ENCODE results near the gene VAC14. TPM values are rescaled to one million over a fixed set of nuclear protein-coding genes. Genes with fewer than 3 reads are reported as not detected.

VAC14 gene
- polyA plus RNA-seq, 2 of the 4 experiments (the other 2 are of a cell fraction): 25.3 to 27.0 TPM

DNA sequence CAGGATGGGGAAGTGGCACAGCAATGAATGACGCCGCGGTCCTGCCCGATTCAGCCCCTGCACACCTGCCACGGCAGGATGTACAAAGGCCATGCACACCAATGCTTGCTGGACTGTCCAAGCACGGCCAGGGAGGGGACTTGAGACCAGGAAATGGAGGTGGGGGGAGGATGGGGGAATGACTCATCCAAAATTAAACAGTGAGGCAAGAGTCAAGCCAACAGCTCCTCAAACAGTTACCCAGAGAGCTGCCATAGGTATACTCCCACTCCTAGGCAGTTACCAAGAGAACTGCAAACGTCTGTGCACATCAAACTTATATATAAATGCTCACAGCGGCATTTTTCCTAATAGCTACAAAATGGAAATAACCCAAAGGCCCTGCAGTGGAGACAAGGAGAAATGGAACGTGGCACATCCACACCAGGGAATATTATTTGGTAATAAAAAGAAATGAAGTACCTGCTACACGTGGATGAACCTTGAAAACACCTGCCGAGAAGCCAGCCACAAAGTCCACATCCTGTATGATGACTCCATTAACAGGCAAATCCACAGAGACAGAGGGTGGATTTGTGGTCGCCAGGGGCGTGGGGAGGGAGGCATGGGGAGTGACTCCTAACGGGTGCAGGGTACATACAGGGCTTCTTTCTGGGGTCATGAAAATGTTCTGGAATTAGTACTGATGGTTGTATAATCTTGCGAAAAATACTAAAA is 54.1 kb downstream of the VAC14 start (continued):
- TF ChIP-seq, protein P1, sequence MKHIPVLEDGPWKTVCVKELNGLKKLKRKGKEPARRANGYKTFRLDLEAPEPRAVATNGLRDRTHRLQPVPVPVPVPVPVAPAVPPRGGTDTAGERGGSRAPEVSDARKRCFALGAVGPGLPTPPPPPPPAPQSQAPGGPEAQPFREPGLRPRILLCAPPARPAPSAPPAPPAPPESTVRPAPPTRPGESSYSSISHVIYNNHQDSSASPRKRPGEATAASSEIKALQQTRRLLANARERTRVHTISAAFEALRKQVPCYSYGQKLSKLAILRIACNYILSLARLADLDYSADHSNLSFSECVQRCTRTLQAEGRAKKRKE (CRISPR knock-in tag; IDR thresholded peaks at IDR 0.05; ENCODE audit: low read depth): peak; percentile 33; the same call in 1 of the 2 replicates
- TF ChIP-seq TFCP2L1 (CRISPR knock-in tag; IDR thresholded peaks at IDR 0.05) (no peak), ZNF302 (CRISPR knock-in tag; IDR thresholded peaks at IDR 0.05) (no peak), JUN (IDR thresholded peaks at IDR 0.05) (peak; percentile 47 to 71; a peak in 3 of 5 replicates)
- TF ChIP-seq, protein P2, sequence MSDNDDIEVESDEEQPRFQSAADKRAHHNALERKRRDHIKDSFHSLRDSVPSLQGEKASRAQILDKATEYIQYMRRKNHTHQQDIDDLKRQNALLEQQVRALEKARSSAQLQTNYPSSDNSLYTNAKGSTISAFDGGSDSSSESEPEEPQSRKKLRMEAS (IDR thresholded peaks at IDR 0.05): peak; percentile 79; the same call in 1 of the 2 replicates

DNA sequence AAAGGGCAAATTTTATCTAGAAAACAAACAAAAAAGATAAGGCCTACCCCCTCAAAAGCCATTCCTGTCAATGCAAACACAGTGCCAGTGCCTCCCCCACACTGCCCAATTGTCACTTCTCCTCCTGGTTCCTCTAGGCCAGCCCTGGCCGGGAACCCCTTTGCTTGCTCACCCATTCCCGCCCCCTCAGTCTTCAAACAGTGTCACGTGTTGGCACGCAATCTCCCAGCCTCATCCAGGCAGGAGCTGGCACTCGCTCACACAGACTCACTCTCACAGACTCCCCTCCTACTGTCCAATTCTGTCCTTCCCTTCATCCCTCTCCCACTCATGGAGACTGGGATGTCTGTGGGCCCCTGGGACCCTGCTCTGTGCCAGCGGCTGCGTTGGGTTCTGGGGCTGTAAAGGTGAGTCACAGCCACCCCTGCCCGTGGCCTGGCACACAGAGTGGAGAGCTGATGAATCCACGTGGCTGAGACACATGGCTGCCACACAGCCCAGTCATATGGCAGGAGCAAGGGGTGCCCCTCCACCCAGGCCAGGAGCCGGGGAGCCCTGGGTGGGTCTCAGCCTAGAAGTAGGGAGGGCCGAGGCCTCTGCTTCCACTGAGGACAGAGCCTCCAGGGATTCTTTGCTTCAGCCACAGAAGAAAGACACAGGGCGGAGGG is 54.8 kb downstream of the VAC14 start:
- Histone ChIP-seq H3K4me2 (peak overlapping the region; percentile 71), H3K4me3 (no peak overlapping the region), H3K9me3 (0 out of 3 replicates have a peak, but pooled peaks cover 2% of the 10 kb centered on the region), H3K4me1 (peaks cover 68% of the 10 kb centered on the region), H3K27ac (peak overlapping the region; percentile 94 to 97)
- TF ChIP-seq FOSB (CRISPR knock-in tag; IDR thresholded peaks at IDR 0.05): no peak
- peak; percentile 70 for TF ChIP-seq NPAS2 (CRISPR knock-in tag; IDR thresholded peaks at IDR 0.05; ENCODE audit: borderline replicate concordance)
- TF ChIP-seq RCOR1 (IDR thresholded peaks at IDR 0.05; ENCODE audit: low read depth, low read length): no peak
- no peak for TF ChIP-seq EP300 (IDR thresholded peaks at IDR 0.05)
- TF ChIP-seq HDAC2 (IDR thresholded peaks at IDR 0.05): no peak
- no peak for TF ChIP-seq GATA3 (IDR thresholded peaks at IDR 0.05; ENCODE audit: borderline replicate concordance)
- TF ChIP-seq, protein P3, sequence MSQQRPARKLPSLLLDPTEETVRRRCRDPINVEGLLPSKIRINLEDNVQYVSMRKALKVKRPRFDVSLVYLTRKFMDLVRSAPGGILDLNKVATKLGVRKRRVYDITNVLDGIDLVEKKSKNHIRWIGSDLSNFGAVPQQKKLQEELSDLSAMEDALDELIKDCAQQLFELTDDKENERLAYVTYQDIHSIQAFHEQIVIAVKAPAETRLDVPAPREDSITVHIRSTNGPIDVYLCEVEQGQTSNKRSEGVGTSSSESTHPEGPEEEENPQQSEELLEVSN (IDR thresholded peaks at IDR 0.05; ENCODE audit: borderline replicate concordance, low read depth): peak; percentile 92
- TF ChIP-seq FOXS1 (CRISPR knock-in tag; IDR thresholded peaks at IDR 0.05): 0 out of 2 replicates have a peak, but pooled peaks have one; percentile 57
- TF ChIP-seq, protein P2 (IDR thresholded peaks at IDR 0.05): peak; percentile 98
- TF ChIP-seq HOXA7 (CRISPR knock-in tag; IDR thresholded peaks at IDR 0.05): 0 out of 2 replicates have a peak, but pooled peaks have one; percentile 76
- TF ChIP-seq MYC (IDR thresholded peaks at IDR 0.05; ENCODE audit: borderline replicate concordance, low read length): peak; percentile 91
- peak; percentile 75; the same call in 1 of the 2 replicates for TF ChIP-seq HOXB13 (CRISPR knock-in tag; IDR thresholded peaks at IDR 0.05; ENCODE audit: low read depth)
- no peak for TF ChIP-seq HEYL (CRISPR knock-in tag; IDR thresholded peaks at IDR 0.05)
- TF ChIP-seq BHLHE40 (IDR thresholded peaks at IDR 0.05; ENCODE audit: low read depth, low read length): peak; percentile 57; the same call in 1 of the 2 replicates
- TF ChIP-seq EHF (CRISPR knock-in tag; IDR thresholded peaks at IDR 0.05): peak; percentile 85
- TF ChIP-seq, protein P4, sequence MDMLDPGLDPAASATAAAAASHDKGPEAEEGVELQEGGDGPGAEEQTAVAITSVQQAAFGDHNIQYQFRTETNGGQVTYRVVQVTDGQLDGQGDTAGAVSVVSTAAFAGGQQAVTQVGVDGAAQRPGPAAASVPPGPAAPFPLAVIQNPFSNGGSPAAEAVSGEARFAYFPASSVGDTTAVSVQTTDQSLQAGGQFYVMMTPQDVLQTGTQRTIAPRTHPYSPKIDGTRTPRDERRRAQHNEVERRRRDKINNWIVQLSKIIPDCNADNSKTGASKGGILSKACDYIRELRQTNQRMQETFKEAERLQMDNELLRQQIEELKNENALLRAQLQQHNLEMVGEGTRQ (IDR thresholded peaks at IDR 0.05): peak; percentile 87
- no peak for TF ChIP-seq FOSL2 (IDR thresholded peaks at IDR 0.05)
- TF ChIP-seq FOSL2 (CRISPR knock-in tag; IDR thresholded peaks at IDR 0.05): peak; percentile 35; the same call in 1 of the 2 replicates
- TF ChIP-seq TP53 (CRISPR knock-in tag; IDR thresholded peaks at IDR 0.05): peak; percentile 65; the same call in 1 of the 2 replicates
- TF ChIP-seq HOXB5 (CRISPR knock-in tag; IDR thresholded peaks at IDR 0.05): peak; percentile 87
- no peak for TF ChIP-seq POLR2AphosphoS2 (conservative IDR thresholded peaks at IDR 0.05; ENCODE audit: low read length)
- TF ChIP-seq JUN (IDR thresholded peaks at IDR 0.05): peak in 1 of 2 experiments; percentile 22; a peak in 1 of 5 replicates
- ChIA-PET CTCF (interaction anchor here (1.1 to 5.1 kb wide), 7 partner anchors 11 to 67 kb away, joined by 3 to 35 read pairs (median 4); no protein-coding TSS in a partner anchor), POLR2A (interaction anchor here (1.1 to 1.3 kb wide), 4 partner anchors 15 to 365 kb away, joined by 3 to 5 read pairs (median 3); no protein-coding TSS in a partner anchor)
- no peak for FAIRE-seq
- DNase-seq (ENCODE audit: low read depth in 1 of 2, low spot score in 1 of 2): peak; percentile 68 to 79
- WGBS (ENCODE audit: missing lambda C conversion rate): 3% methylated on average over 10 of the region's 12 CpGs
- ATAC-seq: peak; percentile 74 to 78

Measured in A549 (cell line).